Neural progenitor cell (in vitro differentiated cells): ENCODE results near the gene PNPLA5. TPM values are rescaled to one million over a fixed set of nuclear protein-coding genes. Genes with fewer than 3 reads are reported as not detected.
A peak's percentile ranks its signal among the peaks of the same experiment; 100 is the strongest.
"Not testable (repeated sequence)": the region's sequence is repeated elsewhere in the genome, so short reads cannot be mapped to it uniquely, and the experiment has no call there.

Experiments
- DNase-seq: peaks from one replicate; pipeline ENCODE4 v3.0.0-alpha.2; 2016; ENCODE audit warnings: low spot score
- H2AFZ ChIP-seq: fragments of 200-600 bp; sonication (generic); replicated peaks from 2 replicates; pipeline ENCODE4 v1.6.1; 2016; ENCODE audit warnings: antibody characterized with exemption
- H3F3A ChIP-seq: fragments of 200-600 bp; sonication (generic); 2 replicates; pipeline ENCODE4 v1.6.1; 2016; ENCODE audit warnings: antibody characterized with exemption, low read depth
- H3K27ac ChIP-seq: fragments of 200-600 bp; sonication (generic); 2 replicates; pipeline ENCODE4 v1.5.1; 2016; ENCODE audit warnings: mild to moderate bottlenecking
- H3K27me3 ChIP-seq: fragments of 200-600 bp; sonication (generic); 2 replicates; pipeline ENCODE4 v1.6.1; 2016; ENCODE audit warnings: mild to moderate bottlenecking, moderate library complexity
- H3K36me3 ChIP-seq: fragments of 200-600 bp; sonication (generic); 2 replicates; pipeline ENCODE4 v1.5.1; 2016
- H3K4me1 ChIP-seq: fragments of 200-600 bp; sonication (generic); 2 replicates; pipeline ENCODE4 v1.6.1; 2016; ENCODE audit warnings: mixed run types
- H3K4me2 ChIP-seq: fragments of 200-600 bp; sonication (generic); 2 replicates; pipeline ENCODE4 v1.6.1; 2016
- H3K4me3 ChIP-seq: fragments of 200-600 bp; sonication (generic); 2 replicates; pipeline ENCODE4 v1.5.1; 2016
- H3K79me2 ChIP-seq: fragments of 200-600 bp; sonication (generic); 2 replicates; pipeline ENCODE4 v1.6.1; 2016; ENCODE audit warnings: low read depth
- H3K9ac ChIP-seq: fragments of 200-600 bp; sonication (generic); 2 replicates; pipeline ENCODE4 v1.6.1; 2016
- H3K9me3 ChIP-seq: fragments of 200-600 bp; sonication (generic); 2 replicates; pipeline ENCODE4 v1.5.1; 2016; ENCODE audit warnings: low read depth
- H4K20me1 ChIP-seq: fragments of 200-600 bp; sonication (generic); 2 replicates; pipeline ENCODE4 v1.6.1; 2016; ENCODE audit warnings: low read depth
- H3K27ac Mint-ChIP-seq: 3 replicates; pipeline ENCODE4 v1.8.0; 2021; ENCODE audit warnings: mixed read lengths
- H3K27me3 Mint-ChIP-seq: 2 replicates; pipeline ENCODE4 v1.8.0; 2022; ENCODE audit warnings: low read depth, mild to moderate bottlenecking, inconsistent platforms, moderate library complexity, mixed read lengths; ENCODE audit not compliant: insufficient read depth
- H3K36me3 Mint-ChIP-seq: 3 replicates; pipeline ENCODE4 v1.8.0; 2021; ENCODE audit warnings: mixed read lengths
- H3K4me1 Mint-ChIP-seq: 3 replicates; pipeline ENCODE4 v1.8.0; 2021; ENCODE audit warnings: mixed read lengths
- H3K4me3 Mint-ChIP-seq: 3 replicates; pipeline ENCODE4 v1.8.0; 2021; ENCODE audit warnings: mild to moderate bottlenecking, moderate library complexity, mixed read lengths
- H3K9me3 Mint-ChIP-seq: 3 replicates; pipeline ENCODE4 v1.8.0; 2020; ENCODE audit warnings: mixed read lengths
- EZH2 ChIP-seq: fragments of 200-600 bp; sonication (generic); IDR thresholded peaks from 2 replicates; pipeline ENCODE4 v1.6.1; 2017; ENCODE audit warnings: antibody characterized with exemption, mild to moderate bottlenecking, moderate library complexity
- EZH2phosphoT487 ChIP-seq: fragments of 200-600 bp; sonication (generic); IDR thresholded peaks from 2 replicates; pipeline ENCODE4 v1.6.1; 2017; ENCODE audit warnings: antibody characterized with exemption
- total RNA-seq: library from RNA; depleted of rRNA; stranded (reverse); fragments of >200 nt; gene quantifications from 2 replicates; pipeline ENCODE4 v1.2.3, GENCODE V29; 2015; ENCODE audit warnings: low replicate concordance
- TF ChIP-seq, protein P1 (sequence below): fragments of 200-600 bp; sonication (generic); IDR thresholded peaks from 2 replicates; pipeline ENCODE4 v1.5.1; 2017; ENCODE audit warnings: antibody characterized with exemption, mild to moderate bottlenecking

The PNPLA5 gene
- total RNA-seq, 1 donor from 2014 or later, result 0.11 TPM

DNA sequence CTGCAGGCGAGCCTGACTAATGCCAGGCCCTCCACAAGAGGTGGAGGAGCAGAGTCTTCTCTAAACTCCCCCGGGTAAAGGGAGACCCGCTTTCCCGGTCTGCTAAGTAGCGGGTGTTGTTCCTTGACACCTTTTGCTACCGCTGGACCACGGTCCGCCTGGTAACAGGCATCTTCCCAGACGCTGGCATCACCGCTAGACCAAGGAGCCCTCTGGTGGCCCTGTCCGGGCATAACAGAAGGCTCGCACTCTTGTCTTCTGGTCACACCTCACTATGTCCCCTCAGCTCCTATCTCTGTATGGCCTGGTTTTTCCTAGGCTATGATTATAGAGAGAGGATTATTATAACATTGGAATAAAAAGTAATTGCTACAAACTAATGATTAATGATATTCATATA, 12.6 kb upstream of the PNPLA5 start:
- not testable (repeated sequence) for H3K9me3 ChIP-seq, H3K4me3 ChIP-seq, H3K4me2 ChIP-seq, H3K27ac Mint-ChIP-seq, H3K27me3 ChIP-seq, H3K4me1 ChIP-seq, H3F3A ChIP-seq, H2AFZ ChIP-seq, H3K9me3 Mint-ChIP-seq, H3K36me3 ChIP-seq, H3K4me3 Mint-ChIP-seq, H4K20me1 ChIP-seq, H3K79me2 ChIP-seq, H3K9ac ChIP-seq, DNase-seq, H3K36me3 Mint-ChIP-seq, H3K27ac ChIP-seq
- Mint-ChIP-seq H3K27me3 (peaks cover 11% of the 10 kb centered on the region), H3K4me1 (peaks cover 10% of the 10 kb centered on the region)
- TF ChIP-seq, protein P1, sequence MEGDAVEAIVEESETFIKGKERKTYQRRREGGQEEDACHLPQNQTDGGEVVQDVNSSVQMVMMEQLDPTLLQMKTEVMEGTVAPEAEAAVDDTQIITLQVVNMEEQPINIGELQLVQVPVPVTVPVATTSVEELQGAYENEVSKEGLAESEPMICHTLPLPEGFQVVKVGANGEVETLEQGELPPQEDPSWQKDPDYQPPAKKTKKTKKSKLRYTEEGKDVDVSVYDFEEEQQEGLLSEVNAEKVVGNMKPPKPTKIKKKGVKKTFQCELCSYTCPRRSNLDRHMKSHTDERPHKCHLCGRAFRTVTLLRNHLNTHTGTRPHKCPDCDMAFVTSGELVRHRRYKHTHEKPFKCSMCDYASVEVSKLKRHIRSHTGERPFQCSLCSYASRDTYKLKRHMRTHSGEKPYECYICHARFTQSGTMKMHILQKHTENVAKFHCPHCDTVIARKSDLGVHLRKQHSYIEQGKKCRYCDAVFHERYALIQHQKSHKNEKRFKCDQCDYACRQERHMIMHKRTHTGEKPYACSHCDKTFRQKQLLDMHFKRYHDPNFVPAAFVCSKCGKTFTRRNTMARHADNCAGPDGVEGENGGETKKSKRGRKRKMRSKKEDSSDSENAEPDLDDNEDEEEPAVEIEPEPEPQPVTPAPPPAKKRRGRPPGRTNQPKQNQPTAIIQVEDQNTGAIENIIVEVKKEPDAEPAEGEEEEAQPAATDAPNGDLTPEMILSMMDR, result peak; percentile 41

DNA sequence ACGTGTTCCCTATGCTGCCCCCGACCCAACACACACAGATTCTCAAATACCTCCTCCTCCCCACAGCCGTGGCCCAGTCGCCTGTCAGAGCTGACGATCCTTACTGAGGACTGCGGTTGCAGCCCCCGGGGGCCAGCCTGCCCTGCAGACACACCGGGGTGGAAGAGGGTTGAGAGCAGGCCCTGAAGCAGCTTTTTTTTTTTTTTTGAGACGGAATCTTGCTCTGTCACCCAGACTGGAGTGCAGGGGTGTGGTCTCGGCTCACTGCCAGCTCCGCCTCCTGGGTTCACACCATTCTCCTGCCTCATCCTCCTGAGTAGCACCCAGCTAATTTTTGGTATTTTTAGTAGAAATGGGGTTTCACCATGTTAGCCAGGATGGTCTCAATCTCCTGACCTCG, 11.2 kb upstream of the PNPLA5 start:
- H3K4me1 Mint-ChIP-seq, result peaks cover 10% of the 10 kb centered on the region
- H3K36me3 ChIP-seq, H3K4me3 Mint-ChIP-seq, H3F3A ChIP-seq, H3K36me3 Mint-ChIP-seq, H3K27me3 Mint-ChIP-seq, H3K27me3 ChIP-seq, H3K4me1 ChIP-seq, H4K20me1 ChIP-seq, H2AFZ ChIP-seq, H3K27ac ChIP-seq, H3K9me3 ChIP-seq, H3K9ac ChIP-seq, H3K9me3 Mint-ChIP-seq, H3K79me2 ChIP-seq, H3K4me2 ChIP-seq, DNase-seq, H3K4me3 ChIP-seq: not testable (repeated sequence)
- H3K27ac Mint-ChIP-seq, result peak overlapping the region; percentile 21

DNA sequence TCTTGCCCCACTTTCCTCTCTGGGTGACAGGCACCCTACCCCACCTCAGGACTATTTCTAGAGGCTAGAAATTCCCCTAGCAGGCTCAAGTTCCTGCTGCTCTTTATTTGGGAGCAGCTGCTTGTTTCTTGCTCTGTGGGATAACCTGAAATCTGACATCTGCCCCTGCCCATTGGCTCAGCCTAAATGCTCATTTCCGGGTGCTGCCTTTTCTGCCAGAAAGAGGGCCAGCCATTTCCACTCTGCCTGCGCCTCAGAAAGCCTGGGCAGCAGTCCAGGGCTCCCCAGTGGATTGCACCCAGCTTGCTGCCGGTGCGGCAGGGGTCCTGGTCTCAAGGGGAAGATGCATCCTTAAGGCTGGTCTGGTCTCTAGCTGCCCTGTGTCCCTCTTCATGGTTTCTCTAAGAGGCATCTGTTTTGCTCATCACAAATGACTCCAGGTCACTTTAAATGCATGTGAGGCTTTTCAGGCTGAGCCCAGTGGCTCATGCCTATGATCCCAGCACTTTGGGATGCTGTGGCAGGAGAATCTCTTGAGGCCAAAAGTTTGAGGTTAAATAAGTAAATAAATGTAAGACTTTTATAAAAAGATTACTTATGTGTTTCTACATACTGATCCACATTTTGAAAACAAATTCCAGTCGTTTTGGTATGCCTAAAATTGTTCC, 10.3 kb upstream of the PNPLA5 start:
- no peak overlapping the region for H3K27ac ChIP-seq
- H3K9me3 Mint-ChIP-seq, result peaks cover 4% of the 10 kb centered on the region
- H3K4me1 Mint-ChIP-seq, result peaks cover 10% of the 10 kb centered on the region

DNA sequence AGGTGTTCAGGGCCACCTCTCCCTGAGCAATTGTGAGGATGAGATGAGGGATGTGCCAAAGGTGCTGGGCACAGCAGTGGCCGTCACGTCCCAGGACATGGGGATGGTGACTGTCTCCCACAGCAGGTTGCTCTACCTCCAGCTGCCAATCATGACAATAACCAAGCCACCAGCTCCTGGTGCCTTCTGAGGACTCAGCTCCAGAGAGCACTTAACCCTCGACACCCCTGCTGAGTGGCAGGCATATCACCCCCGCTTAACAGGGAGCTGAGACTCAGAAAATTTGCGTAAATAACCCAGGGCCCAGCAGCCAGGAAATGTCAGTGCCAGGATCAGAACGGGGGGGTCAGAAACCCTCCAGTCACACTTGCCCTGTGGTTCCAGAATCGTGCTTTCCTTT, 8.4 kb upstream of the PNPLA5 start:
- Histone ChIP-seq H3K27me3 (no peaks in the 10 kb centered on the region), H3K9me3 (no peaks in the 10 kb centered on the region), H3K36me3 (no peaks in the 10 kb centered on the region), H3K4me2 (no peak overlapping the region), H3K4me1 (no peaks in the 10 kb centered on the region), H4K20me1 (no peaks in the 10 kb centered on the region), H2AFZ (no peak overlapping the region), H3F3A (no peaks in the 10 kb centered on the region), H3K4me3 (no peak overlapping the region), H3K79me2 (no peaks in the 10 kb centered on the region), H3K27ac (no peak overlapping the region), H3K9ac (no peak overlapping the region)
- peaks cover 4% of the 10 kb centered on the region for H3K9me3 Mint-ChIP-seq
- TF ChIP-seq EZH2phosphoT487 (no peak), EZH2 (no peak)
- TF ChIP-seq, protein P1, result no peak
- no peak overlapping the region for H3K4me3 Mint-ChIP-seq
- peaks cover 18% of the 10 kb centered on the region for H3K27me3 Mint-ChIP-seq
- H3K27ac Mint-ChIP-seq, result no peak overlapping the region
- H3K4me1 Mint-ChIP-seq, result peaks cover 4% of the 10 kb centered on the region
- no peaks in the 10 kb centered on the region for H3K36me3 Mint-ChIP-seq
- no peak for DNase-seq

More for the DNA sequence above, 10.3 kb upstream of the PNPLA5 start:
- DNase-seq, result no peak
- no peaks in the 10 kb centered on the region for H3K27me3 ChIP-seq
- no peaks in the 10 kb centered on the region for H3K36me3 Mint-ChIP-seq
- H3K4me3 Mint-ChIP-seq, result no peak overlapping the region
- H3F3A ChIP-seq, result no peaks in the 10 kb centered on the region
- H3K4me3 ChIP-seq, result no peak overlapping the region
- no peak overlapping the region for H2AFZ ChIP-seq
- TF ChIP-seq EZH2, result no peak
- TF ChIP-seq, protein P1, result no peak
- TF ChIP-seq EZH2phosphoT487, result no peak
- H3K4me1 ChIP-seq, result no peaks in the 10 kb centered on the region
- no peaks in the 10 kb centered on the region for H3K9me3 ChIP-seq
- no peak overlapping the region for H3K9ac ChIP-seq
- H3K27ac Mint-ChIP-seq, result no peak overlapping the region
- H3K36me3 ChIP-seq, result no peaks in the 10 kb centered on the region
- H3K4me2 ChIP-seq, result no peak overlapping the region
- peaks cover 18% of the 10 kb centered on the region for H3K27me3 Mint-ChIP-seq
- H4K20me1 ChIP-seq, result no peaks in the 10 kb centered on the region
- no peaks in the 10 kb centered on the region for H3K79me2 ChIP-seq
